WI38 (cell line): ENCODE data around the gene ZNF423.

Experiments used
- H3K4me3 ChIP-seq: 2 replicates; pipeline ENCODE4 v1.5.1; 2011; ENCODE audit warnings: low read depth, mild to moderate bottlenecking, control low read depth, low read length
- CTCF ChIP-seq: IDR thresholded peaks from 2 replicates; pipeline ENCODE4 v1.5.1; 2012; ENCODE audit warnings: low read depth, mild to moderate bottlenecking, control low read depth, low read length

The ZNF423 gene

DNA sequence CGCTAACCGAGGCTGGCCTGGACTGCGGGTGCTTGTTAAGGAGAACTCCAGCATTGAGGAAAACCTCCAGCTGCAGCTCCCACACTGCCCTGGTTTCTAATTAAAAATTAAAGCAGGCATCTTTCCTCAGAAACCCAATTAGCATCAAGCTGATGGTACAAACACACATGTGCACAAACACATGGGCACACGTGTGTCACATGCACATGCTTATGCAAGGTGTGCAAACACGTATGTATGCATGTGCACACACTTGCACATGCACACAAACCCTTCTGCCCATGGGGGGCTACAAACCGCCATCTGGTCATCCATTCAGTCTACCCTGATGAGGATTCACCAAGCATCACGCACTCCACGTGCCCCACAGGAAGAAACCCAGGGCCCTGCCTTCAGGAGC lies 182.5 kb downstream of the ZNF423 start:
- no peak for TF ChIP-seq CTCF
- H3K4me3 ChIP-seq = no peak overlapping the region

GRCh38 chr16:49672753-49673152 lies 183.2 kb downstream of the ZNF423 start:
- no peak overlapping the region for H3K4me3 ChIP-seq
- no peak for TF ChIP-seq CTCF

DNA sequence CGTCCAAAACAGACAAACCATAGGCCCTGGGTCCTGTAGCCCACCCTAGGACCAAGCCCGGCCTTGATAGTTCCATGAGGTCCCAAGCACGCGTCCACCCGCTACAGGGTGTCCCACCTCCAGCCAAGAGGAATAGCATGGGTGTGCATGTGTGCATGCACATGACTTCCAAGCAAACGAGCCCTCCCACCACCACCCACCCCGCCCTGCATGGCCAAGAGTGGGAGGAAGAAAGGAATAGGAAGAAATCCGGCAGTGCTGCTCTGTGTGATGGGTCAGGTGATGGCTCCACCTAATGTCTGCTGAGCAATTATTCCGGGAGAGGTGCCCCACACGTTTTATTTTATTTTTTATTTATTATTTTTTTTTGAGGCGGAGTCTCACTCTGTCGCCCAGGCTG lies 184.6 kb downstream of the ZNF423 start:
- no peak overlapping the region for H3K4me3 ChIP-seq
- no peak for TF ChIP-seq CTCF

DNA sequence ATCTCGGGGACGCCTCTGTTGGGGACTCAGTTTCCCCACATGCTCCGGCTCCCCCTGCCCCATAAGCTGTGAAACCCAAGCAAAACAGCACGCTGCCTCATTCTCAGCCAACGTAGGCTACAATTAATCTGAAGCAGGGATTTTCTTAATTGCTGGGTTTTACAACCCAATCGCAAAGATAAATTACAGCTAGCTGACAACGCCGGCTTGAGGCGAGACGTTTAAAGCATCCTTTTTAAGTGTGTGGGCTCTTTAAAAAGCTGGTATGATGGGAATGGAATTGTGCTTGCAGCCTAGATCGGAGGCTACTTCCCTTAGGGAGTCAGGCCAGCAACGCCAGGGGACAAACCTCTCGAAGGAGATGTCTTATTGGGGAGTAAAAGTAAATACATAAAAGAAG lies 185.3 kb downstream of the ZNF423 start:
- TF ChIP-seq CTCF = no peak
- H3K4me3 ChIP-seq = no peak overlapping the region

GRCh38 chr16:49665482-49666230 lies 190.3 kb downstream of the ZNF423 start:
- no peak for TF ChIP-seq CTCF
- H3K4me3 ChIP-seq = no peak overlapping the region

GRCh38 chr16:49664221-49665215 lies 191.4 kb downstream of the ZNF423 start:
- no peak for TF ChIP-seq CTCF
- H3K4me3 ChIP-seq = no peak overlapping the region
